Mucosa of descending colon (tissue), 3 donors: ENCODE data around the gene WSCD1. TPM values are rescaled to one million over a fixed set of nuclear protein-coding genes. Genes with fewer than 3 reads are reported as not detected.

Experiments
- ATAC-seq: fragments of 200-7000 bp; cut with Tn5 transposase; one replicate; pipeline ENCODE4 v1.9.1; 2020; ENCODE audit warnings: mild to moderate bottlenecking, moderate library complexity
- DNase-seq, 3 donors: peaks; one replicate each; pipeline ENCODE4 v3.0.0-alpha.2; 2020
- H3K36me3 ChIP-seq: fragments of 200-600 bp; one replicate; pipeline ENCODE4 v1.8.0; 2021; ENCODE audit warnings: low read depth, mild to moderate bottlenecking
- H3K4me1 ChIP-seq: fragments of 200-600 bp; one replicate; pipeline ENCODE4 v1.8.0; 2021; ENCODE audit warnings: low read depth, mild to moderate bottlenecking
- H3K4me3 ChIP-seq: fragments of 200-600 bp; one replicate; pipeline ENCODE4 v1.8.0; 2021; ENCODE audit warnings: mild to moderate bottlenecking
- H3K9me3 ChIP-seq: fragments of 200-600 bp; one replicate; pipeline ENCODE4 v1.8.0; 2021; ENCODE audit warnings: mild to moderate bottlenecking
- CTCF ChIP-seq: fragments of 200-600 bp; IDR thresholded peaks from one replicate; pipeline ENCODE4 v1.8.0; 2022; ENCODE audit warnings: antibody characterized with exemption, mild to moderate bottlenecking
- intact Hi-C, 2 donors: fragments of 100-400 bp; cut with DNase I in 1 of 2; cut with micrococcal nuclease in 1 of 2; formaldehyde crosslinking; loops; one replicate each; pipeline versions ENCODE4 v1.11.0 to v1.11.1; 2022; cut with DNase I, micrococcal nuclease
- total RNA-seq, 3 donors: library from RNA; stranded (reverse); fragmentation: NEBNext Ultra II Directional in 2 of 3; extraction: Animal tissue kit (Norgen Biotek cat#: 25700) in 2 of 3; gene quantifications; one replicate each; pipeline versions ENCODE4 v1.2.1 to v1.2.4, GENCODE V29; 2021 to 2023
- donor health status: DM: no; HTN: no; CAD: no; lungs with moderate emphysema.
- donor health status: DM: no; HTN: no; CAD: no.
- donor health status: DM: no; HTN: yes; CAD: no.

Gene WSCD1
- total RNA-seq, 3 donors from 2014 or later = 18.7 to 45.8 (median 18.8) TPM

GRCh38 chr17:6048486-6048885, 21.7 kb upstream of the WSCD1 start:
- ATAC-seq (no peak), DNase-seq (no peak)
- Histone ChIP-seq H3K4me1 (no peaks in the 10 kb centered on the region), H3K4me3 (no peak overlapping the region), H3K9me3 (no peaks in the 10 kb centered on the region), H3K36me3 (no peaks in the 10 kb centered on the region)
- intact Hi-C loops = no loop called here
- no peak for TF ChIP-seq CTCF

GRCh38 chr17:6052926-6053325, 17.3 kb upstream of the WSCD1 start:
- H3K9me3 ChIP-seq = no peaks in the 10 kb centered on the region
- H3K36me3 ChIP-seq = no peaks in the 10 kb centered on the region
- TF ChIP-seq CTCF = no peak
- DNase-seq (no peak), ATAC-seq (no peak)
- no peak overlapping the region for H3K4me3 ChIP-seq
- no peaks in the 10 kb centered on the region for H3K4me1 ChIP-seq
- intact Hi-C loops = no loop called here

- Histone ChIP-seq H3K4me3 (no peak overlapping the region), H3K4me1 (no peaks in the 10 kb centered on the region), H3K9me3 (no peaks in the 10 kb centered on the region), H3K36me3 (no peaks in the 10 kb centered on the region)
- TF ChIP-seq CTCF = no peak
- intact Hi-C loops = no loop called here
- ATAC-seq (no peak), DNase-seq (no peak)
These were observed 15.8 kb upstream of the WSCD1 start for GRCh38 chr17:6054372-6054771.

- intact Hi-C loops = no loop called here
- ATAC-seq = no peak
- no peak for TF ChIP-seq CTCF
These were observed 14.1 kb upstream of the WSCD1 start for GRCh38 chr17:6056104-6056503.

GRCh38 chr17:6057562-6057961, 12.6 kb upstream of the WSCD1 start:
- no peak for ATAC-seq
- Histone ChIP-seq H3K36me3 (no peaks in the 10 kb centered on the region), H3K4me1 (no peaks in the 10 kb centered on the region), H3K4me3 (no peak overlapping the region), H3K9me3 (no peaks in the 10 kb centered on the region)
- TF ChIP-seq CTCF = no peak
- DNase-seq = no peak
- intact Hi-C loops = no loop called here

More at GRCh38 chr17:6056104-6056503, 14.1 kb upstream of the WSCD1 start:
- Histone ChIP-seq H3K9me3 (no peaks in the 10 kb centered on the region), H3K4me3 (no peak overlapping the region), H3K4me1 (no peaks in the 10 kb centered on the region), H3K36me3 (no peaks in the 10 kb centered on the region)
- DNase-seq = no peak

- intact Hi-C loops = no loop called here
- DNase-seq = no peak
- TF ChIP-seq CTCF = no peak
- Histone ChIP-seq H3K9me3 (no peaks in the 10 kb centered on the region), H3K4me1 (no peaks in the 10 kb centered on the region), H3K36me3 (no peaks in the 10 kb centered on the region), H3K4me3 (no peak overlapping the region)
- no peak for ATAC-seq
These were observed 10.8 kb upstream of the WSCD1 start for GRCh38 chr17:6059406-6059805.
